Measurements from ENCODE around the gene CHAD. TPM values are rescaled to one million over a fixed set of nuclear protein-coding genes. Genes with fewer than 3 reads are reported as not detected.
A peak's percentile ranks its signal among the peaks of the same experiment; 100 is the strongest.

Gene CHAD
- total RNA-seq, 1 experiment from 2014 or later = not detected

GRCh38 chr17:50498021-50498874 is 29.6 kb upstream of the CHAD start:
- in situ Hi-C loops (cut with HindIII; ENCODE audit: low sequenced_read_pairs) = no loop called here
- DNase-seq (ENCODE audit: low spot score) = no peak

- no peak for DNase-seq (ENCODE audit: low spot score)
- in situ Hi-C loops (cut with HindIII; ENCODE audit: low sequenced_read_pairs) = no loop called here
Observed at GRCh38 chr17:50495918-50496317, 27.2 kb upstream of the CHAD start.

GRCh38 chr17:50495217-50495823 is 26.6 kb upstream of the CHAD start:
- in situ Hi-C loops (cut with HindIII; ENCODE audit: low sequenced_read_pairs) = no loop called here
- DNase-seq (ENCODE audit: low spot score) = no peak

- in situ Hi-C loops (cut with HindIII; ENCODE audit: low sequenced_read_pairs) = no loop called here
- no peak for DNase-seq (ENCODE audit: low spot score)
Observed at GRCh38 chr17:50493744-50494143, 25.1 kb upstream of the CHAD start.

DNA sequence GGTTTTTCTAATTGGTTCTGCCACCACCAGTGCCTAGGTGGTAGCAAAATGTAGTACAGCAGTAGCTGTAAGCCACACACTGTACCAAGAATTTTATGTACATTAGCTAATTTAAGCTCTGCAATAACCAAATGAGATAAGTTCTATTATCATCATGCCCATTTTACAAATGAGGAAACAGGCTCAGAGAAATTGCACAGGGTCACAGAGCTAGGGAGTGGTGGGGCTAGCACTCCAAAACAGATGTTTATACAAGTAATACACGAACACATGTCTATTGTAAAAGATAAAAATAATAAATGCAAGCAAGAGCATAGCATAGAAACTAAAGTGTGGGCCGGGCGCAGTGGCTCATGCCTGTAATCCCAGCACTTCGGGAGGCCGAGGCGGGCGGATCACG is 23.5 kb upstream of the CHAD start:
- in situ Hi-C loops (cut with HindIII; ENCODE audit: low sequenced_read_pairs) = no loop called here
- DNase-seq (ENCODE audit: low spot score) = no peak

DNA sequence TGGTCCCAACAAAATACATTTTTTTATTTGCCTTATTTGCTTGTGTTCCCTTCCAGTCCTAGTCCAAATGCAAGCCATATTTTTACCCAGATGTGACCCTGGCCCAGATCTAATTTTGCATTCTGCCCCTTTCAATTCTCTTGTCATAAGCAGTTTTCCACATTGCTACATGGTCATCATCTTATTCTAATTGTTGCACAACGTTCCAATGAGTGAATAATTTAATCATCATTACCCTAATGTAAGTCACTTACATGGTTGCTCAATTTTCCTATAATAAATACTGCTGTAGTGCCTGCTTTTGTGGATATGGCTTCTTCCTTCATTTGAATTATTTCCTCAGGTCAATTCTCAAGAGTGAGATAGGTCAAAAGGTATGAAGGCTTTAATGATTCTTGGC is 22.8 kb upstream of the CHAD start:
- in situ Hi-C loops (cut with HindIII; ENCODE audit: low sequenced_read_pairs) = no loop called here
- no peak for DNase-seq (ENCODE audit: low spot score)

DNA sequence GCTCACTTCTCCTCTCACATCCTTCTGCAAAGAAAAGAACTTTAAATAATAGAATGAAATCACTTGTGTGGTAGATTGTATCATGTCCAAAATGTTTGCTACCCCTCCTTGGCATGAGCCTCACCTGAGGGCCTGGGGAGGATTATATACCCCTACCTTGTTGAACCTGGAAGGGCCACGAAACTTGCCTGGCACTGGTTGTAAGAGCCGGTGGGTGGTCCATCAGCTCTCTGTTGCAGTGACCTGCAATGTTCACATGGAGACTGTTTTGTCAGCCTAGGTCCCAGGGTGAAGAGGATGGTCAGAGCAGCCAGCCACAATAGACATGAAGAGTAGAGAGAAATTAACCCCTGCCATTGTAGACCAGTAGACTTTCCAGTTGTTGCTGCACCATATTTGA is 20.2 kb upstream of the CHAD start:
- in situ Hi-C loops (cut with HindIII; ENCODE audit: low sequenced_read_pairs) = no loop called here
- DNase-seq (ENCODE audit: low spot score) = no peak

DNA sequence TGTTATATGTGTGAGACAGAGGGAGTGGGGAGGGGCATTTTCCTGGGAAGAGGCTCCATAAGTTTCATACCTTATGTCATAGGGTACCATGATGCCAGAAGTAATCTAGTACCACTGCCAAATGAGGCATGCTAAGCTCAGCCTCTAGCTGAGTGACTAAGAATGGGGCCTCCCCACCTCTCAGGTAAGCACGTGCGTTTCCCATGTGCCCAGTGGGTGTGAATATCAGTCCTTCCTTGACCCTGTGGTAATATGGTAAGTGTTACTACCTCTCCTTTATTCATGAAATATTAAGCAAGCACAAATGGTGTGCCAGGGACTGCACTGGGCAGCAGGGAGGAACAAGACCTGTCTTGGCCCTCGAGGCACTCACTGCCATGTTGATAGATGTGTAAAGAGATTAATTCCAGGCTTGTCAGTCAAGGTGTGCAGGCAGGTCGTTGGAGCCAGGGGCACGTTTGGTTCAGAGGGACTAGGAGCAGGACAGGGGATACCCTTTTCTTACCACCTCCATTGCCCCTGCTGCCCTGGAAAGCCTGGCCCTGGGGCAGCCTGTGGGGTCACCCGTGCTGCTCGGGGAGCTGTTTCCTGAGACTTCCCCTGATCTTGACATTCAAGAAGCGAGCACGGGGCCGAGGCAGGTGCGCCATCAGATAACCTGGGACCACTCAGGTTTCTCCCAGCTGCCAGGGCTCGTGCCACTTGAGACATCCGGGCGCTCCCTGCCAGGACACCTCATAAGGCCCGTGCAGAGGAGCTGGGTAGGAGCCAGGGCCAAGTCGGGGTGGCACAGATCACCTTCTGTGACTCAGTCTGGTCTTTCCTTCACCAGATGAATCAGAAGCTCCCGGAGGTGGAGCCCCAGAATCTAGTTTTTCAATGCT is 18.8 kb upstream of the CHAD start:
- in situ Hi-C loops (cut with HindIII; ENCODE audit: low sequenced_read_pairs) = no loop called here
- DNase-seq (ENCODE audit: low spot score) = no peak

DNA sequence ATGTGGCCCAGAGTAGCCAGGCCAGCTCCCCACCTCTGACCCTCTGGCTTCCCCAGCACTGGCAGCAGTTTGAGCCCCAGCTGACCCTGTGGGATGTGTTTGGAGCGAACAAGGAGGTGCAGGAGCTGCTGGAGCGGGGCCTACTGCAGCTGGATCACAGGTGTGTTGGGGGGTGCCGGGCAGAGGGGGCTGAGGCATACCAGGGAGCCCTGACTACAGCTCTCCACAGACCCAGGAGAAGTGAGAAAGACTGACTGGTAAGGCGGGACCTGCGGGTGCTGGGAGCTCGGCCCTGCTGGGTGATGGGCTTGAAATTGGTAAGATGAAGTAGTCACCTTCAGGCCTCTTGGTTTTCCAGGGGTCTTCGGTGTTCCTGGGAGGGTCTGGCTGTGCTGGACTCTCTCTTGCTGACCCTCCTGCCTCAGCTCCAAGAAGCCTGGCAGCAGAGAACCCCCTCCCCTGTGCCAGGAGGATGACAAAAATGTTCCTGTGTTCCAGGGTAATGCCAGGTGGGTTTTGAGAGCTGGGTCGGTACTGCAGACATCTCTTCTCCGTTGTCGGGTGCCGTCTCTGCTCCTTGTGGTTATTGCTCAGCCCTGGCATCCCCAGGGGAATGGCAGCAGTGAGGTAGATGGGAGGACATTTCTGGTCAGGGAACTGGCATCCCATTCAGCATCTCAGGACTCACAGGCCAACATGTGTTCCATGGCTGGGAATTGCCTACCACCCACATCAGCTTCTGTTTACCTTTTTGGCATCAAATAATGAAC is 15.9 kb upstream of the CHAD start:
- in situ Hi-C loops (cut with HindIII; ENCODE audit: low sequenced_read_pairs) = no loop called here
- no peak for DNase-seq (ENCODE audit: low spot score)

DNA sequence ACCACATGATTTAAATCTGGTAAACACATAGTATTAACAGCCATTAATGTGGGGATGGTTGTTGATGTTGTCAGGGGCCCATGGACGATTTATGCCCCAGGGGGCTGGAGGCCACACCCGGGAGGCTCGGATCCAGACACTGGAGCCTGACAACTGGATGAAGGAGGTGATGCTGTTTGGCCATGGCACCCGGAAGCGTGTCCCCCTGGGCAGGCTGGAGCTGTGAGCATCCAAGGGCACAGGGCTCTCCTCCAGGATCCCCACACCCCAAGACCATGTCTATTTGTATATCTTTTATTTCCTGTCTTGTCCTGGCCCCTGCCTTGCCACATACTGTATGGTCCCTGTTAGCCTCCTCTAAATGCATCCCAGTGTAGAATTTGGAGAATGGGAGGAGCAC is 14.6 kb upstream of the CHAD start:
- in situ Hi-C loops (cut with HindIII; ENCODE audit: low sequenced_read_pairs) = no loop called here
- DNase-seq (ENCODE audit: low spot score) = no peak

DNA sequence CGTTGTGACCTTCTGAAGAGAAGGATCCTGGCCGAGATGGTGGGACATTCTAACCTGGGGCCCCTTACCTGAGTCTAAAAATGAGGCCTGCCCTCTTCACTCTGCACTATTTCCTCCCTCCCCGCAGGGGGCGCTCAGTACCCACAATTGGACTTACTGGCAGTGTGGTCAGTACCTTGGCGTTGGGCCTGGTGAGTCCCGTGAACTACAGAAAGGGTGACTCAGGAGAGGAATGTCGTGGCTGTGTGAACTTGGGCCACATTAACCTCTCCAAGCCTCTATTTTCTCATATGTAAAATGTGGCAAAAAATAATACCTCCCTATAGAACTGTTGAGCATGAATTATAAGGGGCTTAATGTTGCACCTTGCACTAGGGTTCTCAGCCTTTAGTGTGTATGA is 13.8 kb upstream of the CHAD start:
- DNase-seq (ENCODE audit: low spot score) = peak; percentile 92
- in situ Hi-C loops (cut with HindIII; ENCODE audit: low sequenced_read_pairs) = no loop called here

DNA sequence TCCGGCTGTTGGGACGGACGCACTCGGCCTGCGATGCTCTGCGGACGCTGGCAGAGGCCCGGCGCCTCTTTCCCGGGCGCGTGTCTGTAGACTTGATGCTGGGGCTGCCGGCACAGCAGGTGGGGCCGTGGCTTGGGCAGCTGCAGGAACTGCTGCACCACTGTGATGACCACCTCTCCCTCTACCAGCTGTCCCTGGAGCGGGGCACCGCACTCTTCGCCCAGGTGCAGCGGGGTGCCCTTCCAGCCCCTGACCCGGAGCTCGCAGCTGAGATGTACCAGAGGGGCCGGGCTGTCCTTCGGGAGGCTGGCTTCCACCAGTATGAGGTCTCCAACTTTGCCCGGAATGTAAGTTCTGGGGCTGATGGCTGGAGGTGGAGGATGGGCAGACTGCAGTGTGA is 13.4 kb upstream of the CHAD start:
- in situ Hi-C loops (cut with HindIII; ENCODE audit: low sequenced_read_pairs) = no loop called here
- DNase-seq (ENCODE audit: low spot score) = peak; percentile 18

GRCh38 chr17:50481648-50482047 is 13.0 kb upstream of the CHAD start:
- in situ Hi-C loops (cut with HindIII; ENCODE audit: low sequenced_read_pairs) = no loop called here
- no peak for DNase-seq (ENCODE audit: low spot score)

DNA sequence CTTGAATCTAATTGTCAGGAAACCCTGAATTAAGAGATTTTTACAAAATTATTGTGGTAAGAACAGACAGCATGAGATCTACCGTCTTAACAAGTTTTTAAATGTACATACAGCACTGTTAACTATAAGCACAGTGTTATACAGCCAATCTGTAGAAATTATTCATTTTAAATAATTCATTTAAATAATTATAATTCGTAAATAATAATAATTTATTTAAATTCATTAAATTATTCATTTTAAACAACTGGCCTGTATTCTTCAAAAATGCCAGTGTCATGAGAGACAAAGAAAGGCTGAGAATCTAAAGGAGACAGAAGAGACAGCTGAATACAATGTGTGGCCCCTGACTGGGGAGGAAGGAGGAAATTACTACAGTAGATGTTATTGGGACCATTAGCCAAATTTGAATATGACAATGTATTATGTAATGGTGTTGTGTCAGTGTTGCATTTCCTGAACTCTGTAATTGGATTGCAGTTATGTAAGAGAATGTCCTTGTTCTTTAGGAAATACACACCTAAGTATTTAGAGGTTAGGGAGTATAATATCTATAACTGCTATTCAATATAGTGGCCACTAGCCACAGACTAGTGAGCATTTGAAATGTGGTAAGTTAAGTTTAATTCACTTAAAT is 12.3 kb upstream of the CHAD start:
- in situ Hi-C loops (cut with HindIII; ENCODE audit: low sequenced_read_pairs) = no loop called here

DNA sequence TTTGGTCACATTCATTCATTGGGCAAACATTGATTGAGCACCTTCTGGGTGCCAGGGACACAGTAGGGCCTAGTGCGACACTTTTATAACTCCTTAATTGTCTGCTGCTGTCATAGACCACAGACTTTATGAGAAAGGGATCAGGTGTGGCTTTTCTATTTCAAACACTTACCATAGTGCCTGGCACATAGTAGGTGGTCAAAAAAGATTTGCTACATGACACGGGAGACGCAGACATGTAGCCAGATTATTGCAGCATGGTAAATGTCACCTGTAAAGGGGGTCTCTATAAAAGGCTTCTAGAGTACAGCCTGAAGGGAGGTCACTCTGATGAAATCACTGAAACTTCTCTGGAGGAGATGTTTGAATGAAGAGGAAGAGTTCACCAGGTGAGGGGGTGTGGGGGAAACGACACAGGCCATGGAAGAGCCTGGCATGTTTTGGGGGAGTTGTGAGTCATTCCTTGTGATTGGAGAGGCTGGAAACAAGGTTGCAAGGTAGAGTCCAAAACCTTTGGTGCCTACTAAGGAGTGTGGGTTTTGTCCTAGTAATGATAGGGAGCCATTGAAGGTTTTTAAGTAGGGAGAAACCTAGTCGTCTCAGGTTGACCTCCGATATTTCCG is 11.6 kb upstream of the CHAD start:
- in situ Hi-C loops (cut with HindIII; ENCODE audit: low sequenced_read_pairs) = no loop called here
- DNase-seq (ENCODE audit: low spot score) = no peak

More for the DNA sequence above, 12.3 kb upstream of the CHAD start:
- DNase-seq (ENCODE audit: low spot score) = peak; percentile 36

DNA sequence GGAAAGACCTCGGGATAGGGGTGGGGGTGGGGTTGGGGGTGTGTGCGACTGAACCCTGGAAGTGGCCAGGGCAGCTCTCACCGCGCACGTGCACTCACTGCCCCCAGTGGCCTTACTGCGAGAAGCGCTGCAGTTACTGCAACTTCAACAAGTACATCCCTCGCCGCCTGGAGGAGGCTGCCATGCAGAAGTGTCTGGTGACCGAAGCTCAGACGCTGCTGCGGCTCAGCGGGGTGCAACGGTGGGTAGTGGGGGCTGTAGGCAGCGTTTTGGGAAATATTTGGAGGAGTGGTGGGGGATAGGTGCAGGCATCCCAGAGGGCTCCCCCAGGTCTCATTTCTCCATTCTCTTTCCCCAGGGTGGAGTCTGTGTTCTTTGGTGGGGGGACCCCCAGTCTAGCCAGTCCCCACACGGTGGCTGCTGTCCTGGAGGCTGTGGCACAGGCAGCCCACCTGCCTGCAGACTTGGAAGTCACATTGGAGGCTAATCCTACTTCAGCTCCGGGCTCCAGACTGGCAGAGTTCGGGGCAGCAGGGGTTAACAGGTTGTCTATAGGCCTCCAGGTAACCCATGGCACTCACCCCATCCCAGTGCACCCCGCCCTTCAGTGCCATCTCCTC is 11.0 kb upstream of the CHAD start:
- in situ Hi-C loops (cut with HindIII; ENCODE audit: low sequenced_read_pairs) = no loop called here
- peak; percentile 75 for DNase-seq (ENCODE audit: low spot score)

DNA sequence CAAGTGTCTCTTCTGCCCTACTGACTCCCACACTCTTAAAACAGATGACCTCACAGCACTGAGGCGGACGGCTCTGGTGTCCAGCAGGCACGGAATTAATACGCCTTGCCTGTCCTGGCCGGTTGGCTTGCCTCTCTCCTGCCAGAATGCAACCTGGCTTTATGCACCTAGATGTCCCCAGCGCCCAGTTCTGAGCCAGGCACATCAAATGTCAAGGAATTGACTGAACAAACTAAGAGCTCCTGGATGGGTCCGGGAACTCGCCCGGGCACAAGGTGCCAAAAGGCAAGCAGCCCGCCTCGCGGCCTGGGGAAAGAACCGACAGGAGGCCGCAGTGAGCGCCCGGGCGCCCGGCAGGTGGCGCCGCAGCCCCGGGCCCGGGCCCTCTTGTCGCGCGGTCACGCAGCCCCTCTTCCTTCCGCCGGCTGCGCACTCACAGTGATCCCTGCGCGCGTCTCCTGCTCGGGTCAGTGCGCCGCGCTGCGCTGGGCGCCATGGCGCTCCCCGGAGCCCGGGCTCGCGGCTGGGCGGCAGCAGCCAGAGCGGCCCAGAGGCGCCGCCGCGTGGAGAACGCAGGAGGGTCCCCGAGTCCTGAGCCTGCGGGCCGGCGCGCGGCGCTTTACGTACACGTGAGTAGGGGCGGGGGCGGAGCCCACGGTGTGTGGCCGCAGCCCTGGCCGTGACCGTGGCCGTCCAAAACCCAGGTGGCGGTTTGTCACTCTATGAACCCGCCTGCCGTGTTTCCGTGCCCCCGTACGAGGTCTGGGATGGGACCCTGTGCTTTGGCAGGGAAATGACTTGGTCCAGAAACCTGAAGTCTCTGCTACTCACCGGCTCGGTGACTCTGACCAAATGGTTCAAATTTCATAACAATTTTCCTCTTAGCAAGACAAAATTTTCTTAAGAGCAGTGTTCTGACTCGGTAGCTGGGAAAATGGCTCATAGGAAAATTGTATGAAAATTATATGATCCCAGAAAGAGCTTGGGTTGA is 10.0 kb upstream of the CHAD start, which contains the start of gene RSAD1:
RSAD1 (plus strand) TSS at position 470 of the 991 bp plus-strand sequence; CDS start at position 495, 25 bp downstream.
- in situ Hi-C loops (cut with HindIII; ENCODE audit: low sequenced_read_pairs) = no loop called here
- peak; percentile 84 for DNase-seq (ENCODE audit: low spot score)
